NCI-H1105 treated with DMSO at 0.1 percent for 48 hours (cell line): Measurements from ENCODE around the gene MIOX.

Source experiments
- DNase-seq: peaks from one replicate; lab custom pipeline; 2025; lab: John Stamatoyannopoulos, UW

Gene MIOX

GRCh38 chr22:50473855-50474671, 12.6 kb upstream of the MIOX start:
- no peak for DNase-seq

- peak; percentile 73 for DNase-seq
These were observed 11.7 kb upstream of the MIOX start, which contains the start of gene SBF1 for GRCh38 chr22:50474710-50475651. SBF1 (minus strand) TSS chr22:50475035; CDS start chr22:50474840, 195 bp downstream.

GRCh38 chr22:50475652-50476002, 11.0 kb upstream of the MIOX start:
- no peak for DNase-seq

GRCh38 chr22:50476868-50477267, 9.8 kb upstream of the MIOX start:
- DNase-seq, result no peak

- DNase-seq, result no peak
These were observed 8.7 kb upstream of the MIOX start for GRCh38 chr22:50477923-50478322.

GRCh38 chr22:50479721-50480120, 6.9 kb upstream of the MIOX start:
- no peak for DNase-seq

GRCh38 chr22:50481045-50481439, 5.6 kb upstream of the MIOX start:
- DNase-seq, result no peak

GRCh38 chr22:50481440-50482106, 5.1 kb upstream of the MIOX start, which contains the start of gene ADM2:
ADM2 (plus strand) TSS chr22:50481543; CDS start chr22:50481848, 305 bp downstream.
- no peak for DNase-seq

GRCh38 chr22:50482107-50483074, 4.3 kb upstream of the MIOX start:
- DNase-seq, result peak; percentile 24

GRCh38 chr22:50483106-50483505, 3.6 kb upstream of the MIOX start:
- no peak for DNase-seq

GRCh38 chr22:50483556-50483955, 3.1 kb upstream of the MIOX start:
- DNase-seq, result no peak

- DNase-seq, result no peak
These were observed 2.4 kb upstream of the MIOX start for GRCh38 chr22:50483977-50484853.

- DNase-seq, result peak; percentile 24
These were observed 1.2 kb upstream of the MIOX start for GRCh38 chr22:50485221-50486131.

GRCh38 chr22:50487290-50488005, 789 bp downstream of the MIOX start:
- no peak for DNase-seq

GRCh38 chr22:50488006-50488677, 1.5 kb downstream of the MIOX start:
- no peak for DNase-seq

- no peak for DNase-seq
These were observed 2.2 kb downstream of the MIOX start for GRCh38 chr22:50488886-50489285.

GRCh38 chr22:50489363-50490243, 2.9 kb downstream of the MIOX start:
- DNase-seq, result no peak
